ENCODE measurements around the gene C14orf180. TPM values are rescaled to one million over a fixed set of nuclear protein-coding genes. Genes with fewer than 3 reads are reported as not detected.

C14orf180 gene
- not detected for total RNA-seq

DNA sequence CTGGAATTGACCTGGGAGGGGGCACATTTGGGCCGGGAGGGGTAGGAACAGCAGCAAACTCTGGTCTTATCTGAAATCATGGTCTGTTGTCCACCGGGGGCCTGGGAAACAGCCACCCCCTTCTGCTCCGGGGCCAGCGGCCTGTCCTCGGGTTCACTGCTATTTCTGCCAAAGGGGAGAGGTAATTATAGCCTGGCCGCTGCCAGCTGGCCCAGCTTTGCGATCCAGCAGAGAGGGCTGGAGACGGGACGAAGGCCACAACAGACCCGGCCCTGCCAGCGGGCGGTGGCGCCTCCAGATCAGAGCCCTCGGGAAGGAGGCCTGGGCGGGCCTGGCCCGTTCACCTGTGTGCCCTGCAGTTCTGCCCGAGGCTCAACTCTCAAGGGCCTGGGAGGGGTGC is at the start of gene C14orf180:
C14orf180 (plus strand) TSS at position 258 of the 400 bp plus-strand sequence. CDS start 6,667 bp downstream, outside the sequence.
- POLR2A ChIA-PET = no interaction called here
- no peaks in the 10 kb centered on the region for H3K9me3 Mint-ChIP-seq (ENCODE audit: insufficient read depth)
- DNase-seq (no peak), ATAC-seq (no peak)
- CTCF ChIA-PET = interaction anchor here (1.3 kb wide), 1 partner anchor 15 kb away, joined by 3 read pairs; no protein-coding TSS in a partner anchor
- no peaks in the 10 kb centered on the region for H3K4me1 Mint-ChIP-seq (ENCODE audit: low read depth)
- no peaks in the 10 kb centered on the region for H3K36me3 Mint-ChIP-seq (ENCODE audit: low read depth)
- no peaks in the 10 kb centered on the region for H3K27me3 Mint-ChIP-seq (ENCODE audit: low read depth)
- H3K27ac Mint-ChIP-seq = no peak within 1 kb of the TSS
- no peak within 1 kb of the TSS for H3K4me3 Mint-ChIP-seq

GRCh38 chr14:104530646-104531045 is 48.9 kb upstream of the C14orf180 start:
- POLR2A ChIA-PET = no interaction called here
- H3K4me3 Mint-ChIP-seq = no peak overlapping the region
- ATAC-seq (no peak), DNase-seq (no peak)
- no peaks in the 10 kb centered on the region for H3K27me3 Mint-ChIP-seq (ENCODE audit: low read depth)
- H3K4me1 Mint-ChIP-seq (ENCODE audit: low read depth) = no peaks in the 10 kb centered on the region
- peaks cover 11% of the 10 kb centered on the region for H3K9me3 Mint-ChIP-seq (ENCODE audit: insufficient read depth)
- no peaks in the 10 kb centered on the region for H3K36me3 Mint-ChIP-seq (ENCODE audit: low read depth)
- H3K27ac Mint-ChIP-seq = no peak overlapping the region
- CTCF ChIA-PET = no interaction called here

DNA sequence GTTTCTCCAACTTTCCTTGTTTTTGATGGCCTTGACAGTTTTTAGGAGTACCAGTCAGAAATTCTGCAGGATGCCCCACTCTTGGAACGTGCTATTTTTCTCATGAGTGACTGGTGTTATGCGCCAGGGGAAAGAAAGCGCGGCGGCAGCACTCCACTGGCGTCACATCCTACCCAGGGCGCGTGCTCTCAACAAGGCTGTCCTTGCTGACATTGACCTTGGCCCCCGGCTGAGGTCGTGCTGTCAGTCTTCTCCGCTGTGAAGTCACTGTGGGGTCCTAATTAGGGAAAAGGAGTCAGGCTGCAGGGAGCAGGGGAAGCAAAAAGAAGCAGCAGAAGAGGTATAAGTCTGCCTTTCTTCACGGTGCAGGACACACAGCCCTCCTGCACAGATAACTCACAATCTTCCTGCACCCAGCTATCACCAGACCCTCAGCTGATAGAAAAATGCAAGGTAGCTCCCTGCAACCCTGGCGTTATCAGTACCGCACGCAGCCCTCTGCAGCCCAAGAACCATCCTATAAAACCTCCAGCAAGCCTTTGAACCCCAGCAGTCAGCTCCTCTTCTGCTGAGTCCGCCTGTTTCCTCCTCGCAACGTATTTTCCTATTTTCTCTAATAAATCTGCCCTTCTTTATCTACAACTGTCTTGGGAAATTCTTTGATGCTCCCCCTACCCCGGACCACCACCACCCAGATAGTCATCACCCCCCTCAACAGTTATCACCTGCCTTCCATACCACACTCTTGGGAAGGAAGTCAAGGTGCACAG is 48.0 kb upstream of the C14orf180 start:
- Mint-ChIP-seq H3K4me3 (no peak overlapping the region), H3K4me1 (ENCODE audit: low read depth) (no peaks in the 10 kb centered on the region), H3K27me3 (ENCODE audit: low read depth) (no peaks in the 10 kb centered on the region), H3K9me3 (ENCODE audit: insufficient read depth) (peaks cover 11% of the 10 kb centered on the region), H3K27ac (no peak overlapping the region), H3K36me3 (ENCODE audit: low read depth) (no peaks in the 10 kb centered on the region)
- ATAC-seq (no peak), DNase-seq (no peak)
- POLR2A ChIA-PET = no interaction called here
- CTCF ChIA-PET = no interaction called here

- ATAC-seq (no peak), DNase-seq (no peak)
- peaks cover 11% of the 10 kb centered on the region for H3K9me3 Mint-ChIP-seq (ENCODE audit: insufficient read depth)
- ChIA-PET CTCF (no interaction called here), POLR2A (no interaction called here)
- H3K27ac Mint-ChIP-seq = no peak overlapping the region
- H3K27me3 Mint-ChIP-seq (ENCODE audit: low read depth) = no peaks in the 10 kb centered on the region
- no peaks in the 10 kb centered on the region for H3K36me3 Mint-ChIP-seq (ENCODE audit: low read depth)
- H3K4me3 Mint-ChIP-seq = no peak overlapping the region
- no peaks in the 10 kb centered on the region for H3K4me1 Mint-ChIP-seq (ENCODE audit: low read depth)
These were observed 47.4 kb upstream of the C14orf180 start for GRCh38 chr14:104532191-104532555.

DNA sequence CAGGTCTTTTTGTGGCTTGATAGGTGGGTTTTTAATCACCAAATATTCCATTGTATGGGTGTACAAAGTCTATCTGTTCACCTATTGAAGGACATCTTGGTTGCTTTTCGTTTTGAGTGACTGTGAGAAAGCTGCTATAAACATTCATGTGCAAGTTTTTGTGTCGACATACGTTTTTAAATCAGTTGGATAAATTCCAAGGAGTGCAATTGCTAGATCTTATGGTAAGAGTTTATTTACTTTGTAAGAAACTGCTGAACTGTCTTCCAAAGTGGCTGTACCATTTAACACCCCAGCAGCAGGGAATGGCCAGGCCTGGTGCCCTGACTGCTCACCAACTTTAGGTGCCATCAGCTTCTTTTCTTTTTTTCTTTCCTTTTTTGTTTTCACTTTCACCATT is 45.5 kb upstream of the C14orf180 start:
- H3K36me3 Mint-ChIP-seq (ENCODE audit: low read depth) = no peaks in the 10 kb centered on the region
- ATAC-seq (no peak), DNase-seq (no peak)
- no peak overlapping the region for H3K27ac Mint-ChIP-seq
- peaks cover 11% of the 10 kb centered on the region for H3K9me3 Mint-ChIP-seq (ENCODE audit: insufficient read depth)
- H3K4me3 Mint-ChIP-seq = no peak overlapping the region
- ChIA-PET POLR2A (no interaction called here), CTCF (no interaction called here)
- H3K4me1 Mint-ChIP-seq (ENCODE audit: low read depth) = peaks cover 2% of the 10 kb centered on the region
- H3K27me3 Mint-ChIP-seq (ENCODE audit: low read depth) = no peaks in the 10 kb centered on the region

- no peak overlapping the region for H3K27ac Mint-ChIP-seq
- H3K27me3 Mint-ChIP-seq (ENCODE audit: low read depth) = peaks cover 2% of the 10 kb centered on the region
- H3K36me3 Mint-ChIP-seq (ENCODE audit: low read depth) = no peaks in the 10 kb centered on the region
- ATAC-seq = no peak
- CTCF ChIA-PET = no interaction called here
- peaks cover 2% of the 10 kb centered on the region for H3K4me1 Mint-ChIP-seq (ENCODE audit: low read depth)
- POLR2A ChIA-PET = no interaction called here
- peaks cover 11% of the 10 kb centered on the region for H3K9me3 Mint-ChIP-seq (ENCODE audit: insufficient read depth)
- DNase-seq = no peak
- H3K4me3 Mint-ChIP-seq = no peak overlapping the region
These were observed 42.5 kb upstream of the C14orf180 start for GRCh38 chr14:104536942-104537612.

DNA sequence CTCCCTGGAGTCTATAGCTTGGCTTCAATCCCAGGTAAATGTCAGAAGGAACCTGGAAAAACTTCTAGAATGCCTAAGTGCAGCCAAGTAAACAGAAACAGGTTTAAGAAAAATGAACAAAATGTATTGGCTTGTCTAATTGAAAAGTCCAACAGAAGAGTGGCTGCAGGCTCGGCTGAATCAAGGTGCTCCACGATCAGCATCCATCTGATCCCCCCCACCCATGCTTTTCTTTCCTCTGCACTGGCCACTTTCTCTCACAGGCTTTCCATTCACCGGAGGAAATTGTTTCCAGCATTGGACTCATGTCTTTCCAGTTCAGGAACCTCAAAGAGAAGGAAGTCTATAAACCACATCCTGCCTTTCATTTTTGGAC is 42.0 kb upstream of the C14orf180 start:
- Mint-ChIP-seq H3K27me3 (ENCODE audit: low read depth) (peaks cover 2% of the 10 kb centered on the region), H3K27ac (no peak overlapping the region), H3K9me3 (ENCODE audit: insufficient read depth) (peaks cover 11% of the 10 kb centered on the region), H3K4me3 (no peak overlapping the region), H3K4me1 (ENCODE audit: low read depth) (peaks cover 2% of the 10 kb centered on the region), H3K36me3 (ENCODE audit: low read depth) (no peaks in the 10 kb centered on the region)
- DNase-seq (no peak), ATAC-seq (no peak)
- CTCF ChIA-PET = no interaction called here
- POLR2A ChIA-PET = no interaction called here

DNA sequence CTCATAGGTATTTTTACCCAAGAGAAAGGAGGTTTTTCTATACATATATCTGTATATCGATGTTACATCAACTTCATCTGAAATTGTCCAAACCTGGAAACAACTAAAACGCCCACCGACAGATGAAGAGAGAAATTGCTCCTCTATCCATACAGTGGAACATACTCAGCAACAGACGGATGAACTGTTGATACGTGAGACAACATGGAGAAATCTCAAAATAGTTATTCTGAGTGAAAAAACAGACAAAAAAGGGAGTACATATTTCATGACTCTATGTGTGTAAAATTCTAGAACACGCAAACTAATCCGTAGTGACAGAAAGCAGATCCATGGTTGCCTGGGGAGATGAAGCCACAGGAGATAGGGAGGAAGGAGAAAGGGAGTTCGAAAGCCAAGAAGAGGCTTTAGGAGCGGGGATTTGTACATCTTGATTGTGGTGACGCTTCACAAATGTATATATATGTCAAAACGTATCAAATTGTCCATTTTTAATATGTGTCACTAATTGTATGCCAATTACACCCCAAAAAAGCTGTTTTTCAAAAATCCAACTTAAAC is 37.6 kb upstream of the C14orf180 start:
- ChIA-PET CTCF (no interaction called here), POLR2A (no interaction called here)
- H3K9me3 Mint-ChIP-seq (ENCODE audit: insufficient read depth) = no peaks in the 10 kb centered on the region
- ATAC-seq = no peak
- no peak for DNase-seq
- no peak overlapping the region for H3K4me3 Mint-ChIP-seq
- peaks cover 7% of the 10 kb centered on the region for H3K27me3 Mint-ChIP-seq (ENCODE audit: low read depth)
- H3K4me1 Mint-ChIP-seq (ENCODE audit: low read depth) = peaks cover 2% of the 10 kb centered on the region
- H3K27ac Mint-ChIP-seq = no peak overlapping the region
- no peaks in the 10 kb centered on the region for H3K36me3 Mint-ChIP-seq (ENCODE audit: low read depth)

- ChIA-PET CTCF (no interaction called here), POLR2A (no interaction called here)
- H3K36me3 Mint-ChIP-seq (ENCODE audit: low read depth) = no peaks in the 10 kb centered on the region
- no peak overlapping the region for H3K27ac Mint-ChIP-seq
- ATAC-seq (no peak), DNase-seq (no peak)
- peaks cover 7% of the 10 kb centered on the region for H3K27me3 Mint-ChIP-seq (ENCODE audit: low read depth)
- no peak overlapping the region for H3K4me3 Mint-ChIP-seq
- no peaks in the 10 kb centered on the region for H3K4me1 Mint-ChIP-seq (ENCODE audit: low read depth)
- H3K9me3 Mint-ChIP-seq (ENCODE audit: insufficient read depth) = no peaks in the 10 kb centered on the region
These were observed 36.4 kb upstream of the C14orf180 start for GRCh38 chr14:104542871-104543830.

GRCh38 chr14:104544362-104544961 is 35.1 kb upstream of the C14orf180 start:
- Mint-ChIP-seq H3K9me3 (ENCODE audit: insufficient read depth) (no peaks in the 10 kb centered on the region), H3K4me1 (ENCODE audit: low read depth) (no peaks in the 10 kb centered on the region), H3K4me3 (no peak overlapping the region), H3K36me3 (ENCODE audit: low read depth) (no peaks in the 10 kb centered on the region), H3K27me3 (ENCODE audit: low read depth) (peaks cover 7% of the 10 kb centered on the region), H3K27ac (no peak overlapping the region)
- ATAC-seq (no peak), DNase-seq (no peak)
- ChIA-PET CTCF (no interaction called here), POLR2A (no interaction called here)

DNA sequence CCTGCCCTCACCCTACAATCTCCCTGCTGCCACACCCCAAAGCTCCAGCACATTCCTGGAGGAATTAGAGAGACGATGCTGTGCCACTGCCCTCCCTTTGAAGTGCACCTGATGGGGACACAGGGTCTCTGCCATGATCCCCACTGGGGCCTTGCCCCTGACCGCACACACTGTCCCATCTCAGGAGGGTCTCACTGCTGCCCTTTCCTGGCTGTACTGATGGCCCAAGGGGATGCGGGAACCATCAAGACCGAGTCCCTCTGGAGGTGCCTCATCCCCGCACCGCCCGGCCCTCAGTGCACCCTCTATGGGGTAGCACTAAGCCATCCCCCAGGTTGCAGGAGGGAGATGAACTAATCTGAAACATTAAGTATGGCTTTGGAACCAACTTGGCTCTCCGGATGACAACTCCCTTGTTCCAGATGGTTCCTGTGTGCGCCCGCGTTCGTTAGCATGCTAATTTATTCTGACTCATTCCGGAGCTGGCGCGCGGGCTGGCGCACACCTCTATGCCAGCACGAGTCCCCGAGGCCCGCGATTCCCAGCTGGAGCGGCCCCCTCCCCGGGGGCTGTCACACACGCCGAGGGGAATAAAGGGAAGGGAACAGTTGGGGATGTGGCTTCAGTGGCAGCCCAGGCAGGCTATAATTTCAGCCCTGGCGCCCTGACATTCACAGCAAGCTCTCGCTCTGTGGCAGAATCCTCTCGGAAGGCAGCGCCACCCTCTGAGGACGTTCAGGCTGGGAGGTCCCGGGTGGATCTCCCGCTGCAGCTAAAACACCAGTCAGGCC is 34.2 kb upstream of the C14orf180 start:
- Mint-ChIP-seq H3K4me3 (no peak overlapping the region), H3K27ac (no peak overlapping the region), H3K4me1 (ENCODE audit: low read depth) (no peaks in the 10 kb centered on the region), H3K36me3 (ENCODE audit: low read depth) (no peaks in the 10 kb centered on the region), H3K27me3 (ENCODE audit: low read depth) (peaks cover 7% of the 10 kb centered on the region), H3K9me3 (ENCODE audit: insufficient read depth) (no peaks in the 10 kb centered on the region)
- DNase-seq (no peak), ATAC-seq (no peak)
- ChIA-PET POLR2A (no interaction called here), CTCF (no interaction called here)

Data from activated CD8-positive, alpha-beta T cell treated with anti-CD3 and anti-CD28 coated beads, Interleukin-2, amount 10 ng/mL, durations not matched to agents 7 days and 5 days (primary cell).